HUDEP-2 (cell line): ENCODE data around the gene DHX15.

Source experiments
- DNase-seq, 76 experiments: peaks; one replicate each; lab custom pipeline; 2025; ENCODE audit not compliant: unreplicated experiment in 76 of 76; lab: John Stamatoyannopoulos, UW

Gene DHX15

DNA sequence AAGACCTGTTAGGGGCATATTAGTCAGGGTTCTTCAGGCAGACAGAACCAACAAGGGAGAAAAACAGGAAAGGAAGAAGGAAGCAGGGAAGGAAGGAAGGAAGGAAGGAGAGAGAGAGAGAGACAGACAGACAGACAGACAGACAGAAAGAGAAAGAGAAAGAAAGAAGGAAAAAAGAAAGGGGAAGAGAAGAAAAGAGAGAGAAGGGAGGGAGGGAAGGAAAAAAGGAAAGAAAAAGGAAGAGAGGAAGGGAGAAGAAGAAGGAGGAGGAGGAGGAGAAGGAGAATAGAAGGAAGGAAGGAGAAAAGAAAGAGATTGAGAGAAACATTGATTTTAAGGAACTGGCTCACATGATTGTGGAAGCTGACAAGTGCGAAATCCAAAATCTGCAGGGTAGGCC, 89.0 kb downstream of the DHX15 start:
- DNase-seq, result no peak

DNA sequence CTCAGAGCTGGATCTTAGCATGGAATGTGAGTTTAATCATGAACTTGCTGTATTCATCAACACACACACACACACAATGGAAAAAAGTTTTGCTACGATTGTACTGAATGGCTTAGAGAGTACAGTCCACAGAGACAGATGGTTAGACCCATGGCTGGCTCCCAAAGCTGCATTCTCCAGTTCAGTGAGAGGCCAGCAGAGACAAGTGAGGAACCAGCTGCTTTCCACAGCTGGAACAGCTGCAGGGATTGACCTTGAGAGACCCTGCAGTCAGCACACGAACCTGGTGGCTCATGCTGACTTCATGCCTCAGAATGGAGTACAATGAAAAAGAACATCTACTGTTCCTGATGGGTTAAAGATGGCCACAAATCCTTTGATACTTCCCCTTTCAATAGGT, 94.5 kb downstream of the DHX15 start:
- no peak for DNase-seq

DNA sequence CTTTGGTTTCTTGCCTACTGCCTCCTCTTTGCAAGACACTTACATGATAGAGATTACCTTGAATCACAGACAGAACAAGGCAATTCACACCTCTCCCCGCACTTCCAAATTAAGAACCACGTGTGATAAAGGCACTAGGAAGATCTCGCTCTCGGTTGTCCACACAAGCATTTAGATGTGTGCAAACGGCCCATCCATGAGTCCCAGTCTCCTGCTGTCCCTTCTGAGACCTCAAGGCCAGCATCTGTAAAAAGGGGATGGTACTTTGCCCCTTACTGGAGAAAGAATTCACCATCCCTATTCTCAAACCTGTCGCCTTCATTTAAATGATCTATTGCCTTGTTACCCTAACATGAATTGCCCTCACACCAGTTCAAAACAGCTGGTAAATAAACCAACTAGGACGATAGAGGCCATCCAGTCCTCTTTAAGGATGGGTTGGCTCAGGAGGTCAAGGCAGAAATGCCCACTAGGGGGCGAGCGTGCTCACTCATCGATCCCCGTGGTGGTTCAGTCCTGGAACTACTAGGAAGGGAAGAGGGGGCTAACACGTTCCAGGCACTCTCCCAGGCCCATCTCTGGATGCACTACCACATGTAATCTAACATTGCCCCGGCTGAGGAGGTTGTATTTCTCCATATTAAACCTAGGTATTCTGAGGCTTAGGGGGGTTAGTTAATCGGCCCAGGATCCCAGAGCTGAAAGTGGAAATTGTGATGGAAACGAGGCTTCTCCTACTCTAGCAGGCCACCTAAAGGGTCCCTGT, 95.8 kb downstream of the DHX15 start:
- DNase-seq, result peak in 63 of 76 experiments; percentile 2 to 74 (median 41)

DNA sequence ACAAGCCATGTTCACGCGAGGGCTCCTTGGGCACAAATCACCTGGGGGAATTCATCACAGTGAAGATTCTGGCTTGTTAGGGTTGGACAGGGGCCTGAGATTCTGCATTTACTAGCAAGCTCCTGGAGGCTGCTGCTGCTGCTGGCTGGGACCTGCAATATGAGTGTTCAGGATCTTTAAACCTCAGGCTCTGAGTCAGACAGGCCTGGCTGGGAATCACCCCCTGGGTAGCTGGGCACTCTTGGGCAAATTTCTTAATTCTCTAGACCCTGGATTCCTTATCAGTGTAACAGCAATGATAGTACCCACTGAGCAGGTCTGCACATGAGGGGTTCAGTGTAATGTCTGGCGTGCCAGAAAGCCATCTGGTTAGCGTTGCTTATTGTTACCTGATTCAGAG, 101.5 kb downstream of the DHX15 start:
- DNase-seq, result no peak

- DNase-seq, result no peak
Observed at GRCh38 chr4:24477919-24478318, 106.4 kb downstream of the DHX15 start.
